NCI-H526 (cell line): Measurements from ENCODE around the gene DNAH6.
"Not testable (repeated sequence)": the region's sequence is repeated elsewhere in the genome, so short reads cannot be mapped to it uniquely, and the experiment has no call there.

Experiments
- DNase-seq, 2 experiments: peaks; one replicate each; lab custom pipeline; 2025; lab: John Stamatoyannopoulos, UW

DNAH6 gene

DNA sequence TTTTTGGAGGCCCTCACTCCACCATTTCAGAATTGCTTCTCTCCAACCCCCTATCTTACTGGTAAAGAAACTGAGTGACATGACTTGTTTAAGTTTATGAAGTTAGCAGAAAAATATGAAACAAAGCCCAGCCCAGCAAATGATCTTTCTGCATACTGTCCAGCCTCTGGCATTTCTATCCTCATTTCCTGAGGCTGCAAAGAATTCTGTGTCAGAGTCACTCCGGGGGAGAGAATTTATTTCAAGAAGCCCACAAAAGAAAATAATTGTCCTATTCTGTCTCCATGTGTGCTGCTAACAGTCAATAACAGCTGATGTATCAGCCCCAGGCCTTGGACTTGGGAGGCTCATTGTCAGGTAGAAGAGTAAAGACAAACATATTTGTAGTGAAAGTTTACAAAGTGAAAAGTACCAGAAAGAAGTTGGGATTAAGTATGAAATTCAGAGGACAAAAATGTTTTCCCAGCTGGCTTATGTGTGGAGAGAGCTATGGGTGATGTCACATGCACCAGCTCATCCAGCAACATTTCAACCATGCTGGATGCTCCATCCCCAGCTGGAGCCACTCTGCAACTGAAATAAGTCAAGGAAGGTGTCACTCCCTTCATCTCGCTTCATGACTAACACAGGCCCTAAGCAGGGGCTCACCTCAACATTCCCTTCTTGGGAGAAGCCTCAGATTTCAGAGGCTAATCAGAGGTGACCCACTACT lies 322.3 kb downstream of the DNAH6 start:
- DNase-seq, result no peak

DNA sequence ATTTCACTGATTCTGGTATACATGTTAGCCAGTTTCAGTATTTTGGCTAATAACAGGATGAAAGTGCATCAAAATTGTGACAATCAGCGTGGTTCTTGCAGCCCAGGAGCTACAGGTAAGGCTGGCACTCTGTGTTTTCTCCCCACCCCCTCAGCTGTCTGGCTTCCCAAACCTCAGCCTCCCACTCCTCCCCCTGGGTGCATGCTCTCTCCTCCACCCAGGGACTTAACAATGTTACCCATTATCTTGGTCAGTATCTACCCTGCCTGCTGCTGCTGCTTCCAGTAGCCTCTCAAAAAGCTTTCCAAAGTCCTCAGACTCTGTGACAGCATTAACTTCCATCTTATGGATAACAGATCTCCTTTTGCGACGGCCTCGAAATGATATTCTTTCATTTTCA lies 323.6 kb downstream of the DNAH6 start:
- DNase-seq, result no peak

DNA sequence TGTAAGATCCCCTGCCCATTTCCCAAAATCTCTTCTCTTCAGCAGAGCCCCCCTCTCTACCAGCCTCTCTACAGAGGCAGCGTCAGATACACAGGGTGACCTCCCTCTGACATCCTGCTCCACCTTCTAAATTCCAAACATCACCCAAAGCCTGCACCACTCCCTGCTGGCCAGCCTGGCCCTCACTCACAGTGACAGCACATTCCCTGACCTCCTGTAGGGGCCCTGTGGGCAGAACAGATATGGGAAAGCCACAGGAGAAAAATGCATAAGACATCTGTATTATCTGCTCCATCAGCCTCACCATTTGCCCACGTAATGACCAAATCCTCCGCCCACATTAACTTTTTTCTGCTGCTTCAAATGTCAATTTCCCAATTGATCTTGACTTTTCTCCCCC lies 324.0 kb downstream of the DNAH6 start:
- no peak for DNase-seq

DNA sequence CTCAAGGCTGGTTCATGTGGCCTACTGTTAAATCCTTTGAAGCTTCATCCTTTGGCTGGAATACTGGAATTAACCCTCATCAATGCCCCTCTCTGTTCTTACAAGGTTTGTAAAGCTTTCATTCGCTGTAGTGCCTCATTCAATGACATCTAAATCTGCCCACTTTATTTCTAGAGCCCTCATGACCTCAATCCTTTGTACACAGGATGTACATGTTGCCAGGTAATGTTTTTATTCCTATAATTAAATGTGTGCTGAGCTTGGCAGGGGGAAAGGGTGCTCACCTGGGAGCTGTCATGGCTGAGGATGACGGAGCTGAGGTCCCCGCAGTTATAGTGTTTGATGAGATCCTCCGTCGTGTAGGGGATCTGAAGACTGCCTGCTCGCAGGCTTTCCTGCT lies 325.3 kb downstream of the DNAH6 start:
- no peak for DNase-seq

DNA sequence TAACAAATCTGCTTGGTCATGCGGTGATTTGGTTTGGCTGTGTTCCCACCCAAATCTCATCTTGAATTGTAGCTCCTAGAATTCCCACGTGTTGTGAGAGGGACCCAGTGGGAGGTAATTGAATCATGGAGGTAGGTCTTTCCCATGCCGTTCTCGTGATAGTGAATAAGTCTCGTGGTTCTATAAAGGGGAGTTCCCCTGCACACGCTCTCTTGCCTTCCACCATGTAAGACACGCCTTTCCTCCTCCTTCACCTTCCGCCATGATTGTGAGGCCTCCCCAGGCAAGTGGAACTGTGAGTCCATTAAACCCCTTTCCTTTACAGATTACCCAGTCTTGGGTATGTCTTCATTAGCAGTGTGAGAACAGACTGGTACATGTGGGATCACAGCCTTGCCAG lies 327.8 kb downstream of the DNAH6 start:
- no peak for DNase-seq

DNA sequence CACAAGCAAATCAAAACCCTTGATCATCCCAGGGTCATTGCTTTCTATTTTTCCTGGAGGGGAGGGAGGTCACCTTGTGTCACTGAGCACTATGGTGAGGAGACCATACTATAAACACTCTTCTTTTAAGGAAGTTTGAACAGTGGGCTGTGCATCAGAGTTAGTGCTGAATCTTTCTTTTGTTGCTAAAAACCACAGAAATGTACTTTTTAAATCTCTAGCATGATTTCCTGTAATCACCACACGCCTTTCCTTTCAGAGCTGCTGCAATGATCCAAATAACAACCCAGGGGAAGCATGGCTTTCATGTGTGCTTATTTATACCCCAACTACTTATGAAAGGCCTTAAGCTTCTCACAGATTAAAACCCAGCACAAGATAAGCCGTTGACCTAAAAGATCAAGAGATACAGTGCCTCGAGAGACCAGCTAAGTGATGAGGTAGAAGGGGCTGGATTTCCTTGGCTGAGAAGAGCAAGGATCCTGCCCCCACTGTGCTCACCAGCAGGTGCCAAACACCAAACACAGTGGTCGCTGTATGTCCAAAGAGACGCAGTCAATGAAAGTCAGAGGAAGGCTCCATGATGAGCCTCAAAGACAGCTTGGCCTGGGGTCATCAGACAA lies 329.9 kb downstream of the DNAH6 start:
- DNase-seq, result no peak

DNA sequence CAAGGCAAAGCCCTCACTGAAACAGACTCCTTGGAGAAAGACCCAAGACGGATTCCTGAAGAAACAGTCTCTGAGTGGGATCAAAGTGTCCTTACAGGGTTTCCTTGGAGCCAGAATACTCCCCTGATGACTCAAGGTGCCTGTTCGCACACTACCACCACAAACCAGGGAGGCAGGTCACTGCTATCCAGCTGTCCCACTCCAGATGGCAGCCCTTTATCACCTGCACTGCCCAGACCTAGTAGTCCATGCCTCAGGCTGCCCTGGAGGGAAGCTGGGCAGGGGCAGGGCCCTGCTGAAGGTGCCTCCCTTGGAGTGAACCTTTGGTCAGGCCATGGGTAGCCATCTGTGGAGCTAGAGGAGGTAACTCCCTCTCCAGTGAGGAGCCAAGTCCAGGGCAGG lies 330.4 kb downstream of the DNAH6 start:
- DNase-seq, result no peak

DNA sequence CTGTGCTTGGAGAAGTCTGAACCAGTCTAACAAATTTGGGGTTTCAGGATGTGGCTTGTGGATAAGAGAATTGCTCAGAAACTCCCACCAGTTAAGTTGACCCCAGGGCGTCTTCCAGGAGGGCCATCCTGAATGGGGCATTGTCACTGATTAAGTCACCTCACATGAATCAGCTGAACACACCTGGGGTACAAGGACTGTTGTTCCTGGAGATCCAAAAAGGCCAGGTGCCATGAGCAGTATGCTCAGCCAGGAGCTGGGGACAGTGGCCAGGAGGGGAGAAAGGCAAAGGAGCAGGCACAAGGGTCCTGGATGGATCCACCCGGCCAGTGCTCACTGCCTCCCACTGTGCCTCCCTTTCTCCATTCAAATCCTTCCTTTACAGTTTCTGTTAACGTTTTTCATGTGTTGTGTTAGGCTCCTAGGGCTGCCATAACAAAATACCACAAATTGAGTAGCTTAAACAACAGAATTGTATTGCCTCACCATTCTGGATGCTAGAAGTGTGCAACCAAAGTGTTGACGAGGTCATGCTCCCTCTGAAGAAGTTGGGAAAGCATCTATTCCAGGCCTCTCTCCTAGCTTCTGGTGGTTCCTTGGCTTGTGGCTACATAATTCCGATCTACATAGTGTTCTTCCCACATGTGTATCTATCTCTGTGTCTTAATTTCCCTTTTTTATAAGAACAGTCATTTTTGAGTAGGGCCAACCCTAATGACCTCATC lies 331.2 kb downstream of the DNAH6 start:
- DNase-seq, result no peak

DNA sequence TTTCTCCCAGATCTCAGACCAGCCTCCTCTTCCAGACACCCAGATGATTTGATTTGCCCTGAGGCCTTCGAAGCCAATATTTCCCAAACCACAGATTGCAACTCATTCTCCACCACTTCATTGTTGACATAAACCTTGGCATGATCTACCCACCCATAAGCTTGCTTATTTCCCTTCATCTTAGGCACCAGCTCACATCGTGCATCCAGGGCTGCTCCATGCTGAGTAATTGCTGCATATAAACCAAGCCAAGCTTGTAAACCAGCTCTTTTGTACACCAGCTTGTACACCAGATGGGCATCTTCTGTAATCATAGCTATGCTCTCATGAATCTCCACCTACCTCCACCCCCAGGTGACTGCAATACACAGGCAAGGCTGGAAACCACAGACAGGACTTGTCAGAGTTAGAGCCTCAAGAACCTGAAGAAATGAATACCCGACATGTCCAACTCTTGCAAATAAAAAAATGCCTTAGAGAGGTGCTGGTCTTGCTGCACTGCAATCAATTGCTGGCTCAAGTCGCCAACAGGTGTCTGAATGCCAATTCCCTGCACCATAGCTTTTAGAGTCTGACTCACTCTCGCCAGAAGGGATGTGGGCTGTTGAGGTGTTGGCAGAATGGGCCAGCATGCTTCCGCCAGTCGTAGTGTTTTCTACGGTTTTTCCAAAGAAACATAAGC lies 333.1 kb downstream of the DNAH6 start:
- no peak for DNase-seq

DNA sequence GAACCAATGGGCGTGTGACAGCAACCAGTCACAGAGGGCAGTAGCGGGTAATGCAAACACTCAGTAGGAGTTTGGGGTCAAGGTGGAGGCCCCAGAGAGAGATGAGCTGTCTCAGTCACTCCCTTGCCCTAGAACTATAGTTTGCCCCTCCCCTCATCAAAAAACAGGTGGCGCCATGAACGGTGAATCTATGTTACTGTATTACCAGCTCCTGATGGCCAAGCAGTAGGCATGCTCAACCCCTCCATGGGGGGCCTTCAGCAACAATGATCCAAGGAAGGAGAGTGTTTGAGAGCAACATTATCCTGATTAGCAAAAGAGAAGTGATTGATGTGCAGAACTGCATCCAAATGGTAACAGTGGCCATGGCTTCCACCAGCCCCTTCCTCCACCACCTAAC lies 334.2 kb downstream of the DNAH6 start:
- DNase-seq, result no peak

DNA sequence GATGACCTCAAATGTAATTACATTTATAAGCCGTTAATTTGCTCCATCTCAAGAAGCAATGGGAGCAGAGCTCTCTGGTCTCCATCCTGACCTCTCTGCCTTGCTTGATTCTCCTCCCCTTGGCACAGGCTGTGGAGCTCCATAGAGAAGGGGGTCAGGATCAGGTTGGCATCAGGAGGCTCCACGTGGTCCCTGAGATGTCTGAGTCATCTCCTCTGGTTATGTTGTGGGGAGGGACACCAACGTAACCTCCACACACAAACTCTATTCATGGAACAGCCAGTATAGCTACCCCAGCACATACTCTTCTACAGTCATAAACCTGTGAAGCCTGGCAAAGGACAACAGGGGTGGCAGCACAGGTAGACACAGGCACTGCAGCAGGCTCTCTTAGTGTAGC lies 335.6 kb downstream of the DNAH6 start:
- no peak for DNase-seq

DNA sequence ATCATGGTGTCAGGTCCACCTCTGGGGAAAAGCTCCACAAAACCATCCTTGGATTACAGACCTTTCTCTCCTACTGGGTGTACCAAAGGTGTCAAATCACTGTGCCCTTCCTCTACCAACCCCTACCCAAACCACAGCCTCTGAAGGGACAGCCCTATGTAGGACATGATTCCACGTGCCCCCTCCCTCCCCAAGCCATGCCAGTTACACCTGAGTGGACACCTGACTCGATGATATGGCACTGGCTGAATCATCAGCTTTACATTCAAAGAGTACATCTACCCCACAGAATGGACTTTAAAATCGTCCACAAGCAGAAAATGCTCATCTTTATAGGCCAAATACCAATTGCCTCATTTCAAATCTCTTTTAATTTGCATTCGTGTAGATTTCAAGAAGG lies 338.6 kb downstream of the DNAH6 start:
- DNase-seq, result no peak

DNA sequence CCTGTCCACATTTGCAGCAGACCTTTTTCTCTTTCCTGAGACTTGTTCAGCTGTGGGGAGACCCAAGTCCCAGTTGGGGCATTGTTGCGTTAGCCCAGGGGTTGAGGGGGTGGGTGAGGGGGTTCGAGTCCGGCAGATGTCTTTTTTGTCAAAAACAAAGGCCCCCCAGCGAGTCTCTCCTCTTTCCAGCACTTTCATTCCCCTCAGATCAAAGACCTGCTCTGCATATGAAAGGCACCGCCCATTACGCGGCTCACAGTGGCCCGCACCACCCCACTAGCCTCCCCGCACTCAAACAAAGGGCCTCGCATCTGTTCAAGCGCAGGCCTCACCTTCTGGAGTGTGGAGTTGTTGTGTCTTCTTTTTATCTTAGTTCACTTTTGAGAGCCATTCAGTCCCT lies 339.4 kb downstream of the DNAH6 start:
- no peak for DNase-seq

DNA sequence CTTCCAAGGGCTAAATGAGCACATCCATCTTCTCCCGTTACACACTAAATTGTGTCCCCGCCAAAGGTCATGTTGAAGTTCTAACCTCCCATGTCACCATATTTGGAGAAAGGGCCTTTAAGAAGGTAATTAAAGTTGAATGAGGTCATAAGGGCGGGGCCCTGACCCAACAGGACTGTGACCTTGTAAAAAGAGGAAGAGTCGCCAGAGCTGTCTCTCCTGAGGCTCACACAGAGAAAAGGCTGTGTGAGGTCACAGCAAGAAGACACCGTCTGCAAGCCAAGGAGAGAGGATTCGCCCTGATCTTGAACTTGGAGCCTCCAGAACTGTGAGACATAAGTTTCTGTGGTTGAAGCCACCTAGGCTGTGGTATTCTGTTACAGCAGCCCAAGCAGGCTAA lies 340.5 kb downstream of the DNAH6 start:
- DNase-seq, result no peak

DNA sequence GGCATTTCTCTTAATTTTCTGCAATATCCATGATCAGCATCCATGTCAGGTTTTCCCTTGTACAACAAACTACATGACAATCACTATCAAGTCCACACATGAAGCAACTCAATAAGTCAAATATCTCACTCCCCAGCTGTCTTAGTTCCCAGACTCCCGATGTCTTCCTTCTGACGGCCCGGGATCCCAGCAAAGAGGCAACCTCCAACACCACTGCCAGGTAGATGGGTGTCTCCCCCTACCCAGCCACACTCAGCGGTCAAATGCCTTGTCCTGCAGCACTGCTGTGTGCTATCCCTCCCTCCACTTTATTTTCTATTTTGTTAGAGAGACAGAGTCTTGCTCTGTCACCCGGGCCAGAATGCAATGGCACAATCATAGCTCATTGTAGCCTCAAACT lies 341.3 kb downstream of the DNAH6 start:
- no peak for DNase-seq

DNA sequence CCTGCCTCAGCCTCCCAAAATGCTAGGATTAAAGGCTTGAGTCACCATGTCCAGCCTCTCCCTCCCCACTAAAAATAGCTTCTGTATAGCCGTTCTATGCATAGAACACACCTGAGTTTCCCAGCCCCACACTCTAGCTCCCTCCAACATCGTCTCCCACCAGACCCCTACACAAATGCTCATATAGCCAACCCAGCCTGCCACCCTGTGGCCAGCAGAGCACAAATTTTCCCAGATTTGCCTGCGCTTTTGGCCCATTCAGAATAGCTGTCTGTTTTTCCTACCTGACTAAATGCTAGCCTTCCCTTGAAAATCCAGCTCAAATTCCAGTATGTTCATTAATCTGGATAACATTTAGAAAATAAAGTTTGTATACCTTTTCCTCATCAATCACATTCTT lies 341.8 kb downstream of the DNAH6 start:
- DNase-seq, result peak in 1 of 2 experiments; percentile 14

DNA sequence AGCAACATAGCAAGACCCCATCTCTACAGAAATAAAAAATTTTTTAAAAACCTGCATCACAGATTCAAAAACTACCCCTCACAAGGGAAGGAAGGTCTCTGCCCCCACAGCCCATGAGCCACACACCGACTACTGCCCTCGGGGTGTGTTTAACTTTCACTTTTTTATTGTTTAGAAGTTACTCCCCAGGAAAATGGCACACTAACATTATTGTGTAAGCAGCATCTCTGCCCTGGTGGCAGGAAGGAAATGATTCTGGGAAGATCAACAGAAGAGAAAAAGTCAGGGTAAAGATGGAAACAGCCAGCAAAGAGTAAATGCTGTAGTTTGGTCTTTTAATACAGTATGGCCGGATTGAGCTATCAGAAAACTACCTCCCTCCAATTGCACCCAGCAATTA lies 342.6 kb downstream of the DNAH6 start:
- no peak for DNase-seq

DNA sequence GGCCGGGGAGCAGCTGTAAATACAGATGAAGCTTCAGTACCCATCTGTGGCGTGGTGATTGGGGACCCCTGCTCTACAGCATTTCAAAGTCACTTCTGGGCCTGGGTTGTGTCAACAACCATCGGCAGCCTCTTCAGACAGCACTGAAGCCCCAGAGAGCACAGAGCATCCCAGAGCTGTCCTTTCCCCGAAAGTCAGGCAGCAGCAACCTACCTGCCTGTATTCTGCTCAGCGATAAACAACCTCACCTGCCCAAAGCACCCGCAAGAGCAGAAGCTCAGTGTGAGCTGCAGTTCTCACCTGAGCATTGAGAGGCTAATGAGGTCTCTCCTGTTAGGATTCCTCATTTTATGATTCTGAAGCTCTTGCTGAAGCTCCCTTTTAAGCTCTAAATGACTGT lies 345.2 kb downstream of the DNAH6 start:
- no peak for DNase-seq

DNA sequence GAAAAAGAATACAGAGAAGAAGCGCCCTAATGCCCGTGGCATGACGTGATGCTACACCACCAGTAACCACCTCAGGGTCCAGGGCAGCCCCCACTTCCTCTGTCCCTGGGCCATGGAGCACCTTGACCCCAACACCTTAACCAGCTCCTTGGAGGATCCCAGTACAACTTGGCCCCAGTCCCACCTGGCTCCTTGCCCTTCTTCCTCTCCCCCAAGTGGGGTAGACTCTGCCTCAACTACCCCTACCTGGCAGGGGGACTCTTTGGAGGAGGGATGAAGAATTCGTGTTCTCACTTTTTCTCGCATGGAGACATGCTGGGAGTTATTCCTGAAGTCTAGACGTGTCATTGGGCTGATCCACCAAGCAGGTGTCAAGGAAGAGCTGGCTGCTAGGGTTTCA lies 345.7 kb downstream of the DNAH6 start:
- DNase-seq, result no peak

DNA sequence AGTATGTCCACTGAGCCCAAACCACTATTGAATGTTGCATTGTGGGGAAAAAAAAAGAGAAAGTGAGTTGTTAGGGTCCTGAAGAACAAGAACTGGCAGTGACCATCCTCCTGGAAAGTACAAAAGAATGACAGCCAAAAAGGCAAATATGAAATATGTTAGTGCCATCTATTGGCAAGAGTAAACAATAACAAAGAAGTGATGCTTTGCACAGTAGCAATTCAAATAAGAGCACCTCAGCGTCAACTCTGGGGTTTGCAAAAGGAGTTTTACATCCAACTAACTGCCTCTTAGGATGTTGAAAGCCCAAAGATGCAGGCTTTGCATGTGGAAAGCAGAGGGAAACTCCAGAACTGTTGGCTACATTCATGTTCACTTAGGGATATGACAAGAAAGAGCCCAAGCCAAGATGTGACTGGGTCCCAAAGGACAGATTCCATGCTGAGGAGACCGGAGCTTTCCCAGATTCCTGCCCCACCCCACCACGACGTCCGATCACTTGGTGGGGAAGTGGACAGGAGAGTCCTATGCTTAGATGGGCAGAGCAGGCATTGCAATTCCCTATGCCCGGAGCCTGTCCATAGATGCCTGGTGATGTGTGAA lies 349.0 kb downstream of the DNAH6 start:
- peak in 1 of 2 experiments; percentile 25 for DNase-seq

DNA sequence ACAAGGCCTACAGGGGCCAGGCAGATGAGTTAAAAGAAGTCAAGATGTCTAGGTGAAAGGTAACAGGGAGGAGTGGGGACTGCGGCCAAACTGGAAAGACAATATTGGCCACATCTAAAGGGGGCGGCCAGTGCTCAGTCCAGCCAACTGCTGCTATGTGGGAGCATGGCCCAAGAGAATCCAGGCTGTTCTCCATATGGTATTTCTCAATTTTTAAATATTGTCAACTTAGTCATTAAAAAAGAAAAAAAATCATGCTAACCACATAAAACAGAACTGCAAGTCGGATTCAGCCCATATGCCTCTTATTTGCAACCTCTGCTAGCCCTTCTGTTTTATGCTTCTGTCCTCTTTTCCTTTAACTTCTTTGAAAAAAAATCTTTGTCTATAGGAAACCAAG lies 349.8 kb downstream of the DNAH6 start:
- DNase-seq, result no peak

DNA sequence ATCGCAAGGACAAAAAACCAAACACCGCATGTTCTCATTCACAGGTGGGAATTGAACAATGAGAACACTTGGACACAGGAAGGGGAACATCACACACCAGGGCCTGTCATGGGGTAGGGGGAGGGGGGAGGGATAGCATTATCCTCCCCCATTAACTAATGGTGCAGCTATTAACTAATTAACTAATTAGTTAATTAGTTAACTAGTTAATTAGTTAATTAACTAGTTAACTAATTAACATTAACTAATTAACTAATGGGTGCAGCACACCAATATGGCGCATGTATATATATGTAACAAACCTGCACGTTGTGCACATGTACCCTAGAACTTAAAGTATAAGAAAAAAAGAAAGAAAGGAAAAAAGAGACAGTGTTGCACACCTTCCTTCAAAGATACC lies 352.0 kb downstream of the DNAH6 start:
- DNase-seq, result not testable (repeated sequence)
